Stimulated activated memory B cell treated with anti-CD40 and anti-IgM and Interleukin-4, amounts not matched to agents 10 μg/mL and 1 μg/mL and 100 μg/mL, for 72 hours (primary cell): ENCODE results near the gene THRSP.
"Not testable (repeated sequence)": the region's sequence is repeated elsewhere in the genome, so short reads cannot be mapped to it uniquely, and the experiment has no call there.

Experiments
- ATAC-seq: fragments of 150-1000 bp; cut with Tn5 transposase; 2 replicates; pipeline ENCODE4 v1.10.0; 2021
- H3K27ac Mint-ChIP-seq: one replicate; pipeline ENCODE4 v1.8.0; 2022; ENCODE audit warnings: mild to moderate bottlenecking, mixed read lengths
- H3K27me3 Mint-ChIP-seq: one replicate; pipeline ENCODE4 v1.8.0; 2022; ENCODE audit warnings: mixed read lengths
- H3K36me3 Mint-ChIP-seq: one replicate; pipeline ENCODE4 v1.8.0; 2022; ENCODE audit warnings: mixed read lengths
- H3K4me1 Mint-ChIP-seq: one replicate; pipeline ENCODE4 v1.8.0; 2022; ENCODE audit warnings: mixed read lengths
- H3K4me3 Mint-ChIP-seq: one replicate; pipeline ENCODE4 v1.8.0; 2022; ENCODE audit warnings: mild to moderate bottlenecking, moderate library complexity, mixed read lengths
- H3K9me3 Mint-ChIP-seq: one replicate; pipeline ENCODE4 v1.8.0; 2022; ENCODE audit warnings: mixed read lengths

Gene THRSP

GRCh38 chr11:78085972-78086371 is 22.3 kb downstream of the THRSP start:
- no peak for ATAC-seq
- H3K4me1 Mint-ChIP-seq = peaks cover 9% of the 10 kb centered on the region
- no peak overlapping the region for H3K4me3 Mint-ChIP-seq
- no peaks in the 10 kb centered on the region for H3K36me3 Mint-ChIP-seq
- no peaks in the 10 kb centered on the region for H3K9me3 Mint-ChIP-seq
- H3K27ac Mint-ChIP-seq = no peak overlapping the region
- H3K27me3 Mint-ChIP-seq = no peaks in the 10 kb centered on the region

- not testable (repeated sequence) for H3K27me3 Mint-ChIP-seq, H3K4me1 Mint-ChIP-seq, H3K9me3 Mint-ChIP-seq, ATAC-seq, H3K4me3 Mint-ChIP-seq, H3K36me3 Mint-ChIP-seq, H3K27ac Mint-ChIP-seq
These were observed 22.9 kb downstream of the THRSP start for GRCh38 chr11:78086521-78087074.

GRCh38 chr11:78094250-78094649 is 30.6 kb downstream of the THRSP start:
- Mint-ChIP-seq H3K9me3 (no peaks in the 10 kb centered on the region), H3K4me3 (no peak overlapping the region), H3K27ac (no peak overlapping the region), H3K36me3 (peaks cover 16% of the 10 kb centered on the region), H3K4me1 (no peaks in the 10 kb centered on the region), H3K27me3 (no peaks in the 10 kb centered on the region)
- no peak for ATAC-seq

- Mint-ChIP-seq H3K4me3 (no peak overlapping the region), H3K27ac (no peak overlapping the region), H3K36me3 (peaks cover 33% of the 10 kb centered on the region), H3K9me3 (no peaks in the 10 kb centered on the region), H3K4me1 (no peaks in the 10 kb centered on the region), H3K27me3 (no peaks in the 10 kb centered on the region)
- no peak for ATAC-seq
These were observed 34.2 kb downstream of the THRSP start for GRCh38 chr11:78097666-78098385.

- no peak overlapping the region for H3K4me3 Mint-ChIP-seq
- no peaks in the 10 kb centered on the region for H3K4me1 Mint-ChIP-seq
- H3K9me3 Mint-ChIP-seq = no peaks in the 10 kb centered on the region
- H3K27ac Mint-ChIP-seq = no peak overlapping the region
- ATAC-seq = no peak
- no peaks in the 10 kb centered on the region for H3K27me3 Mint-ChIP-seq
- peaks cover 37% of the 10 kb centered on the region for H3K36me3 Mint-ChIP-seq
These were observed 36.0 kb downstream of the THRSP start for GRCh38 chr11:78099666-78100065.

- Mint-ChIP-seq H3K4me1 (no peaks in the 10 kb centered on the region), H3K9me3 (no peaks in the 10 kb centered on the region), H3K4me3 (no peak overlapping the region), H3K27me3 (no peaks in the 10 kb centered on the region), H3K27ac (no peak overlapping the region), H3K36me3 (peaks cover 37% of the 10 kb centered on the region)
- ATAC-seq = no peak
These were observed 36.6 kb downstream of the THRSP start for GRCh38 chr11:78100261-78100660.

GRCh38 chr11:78100676-78101472 is 37.2 kb downstream of the THRSP start:
- no peak for ATAC-seq
- Mint-ChIP-seq H3K9me3 (no peaks in the 10 kb centered on the region), H3K36me3 (peaks cover 34% of the 10 kb centered on the region), H3K4me1 (no peaks in the 10 kb centered on the region), H3K27me3 (no peaks in the 10 kb centered on the region), H3K4me3 (no peak overlapping the region), H3K27ac (no peak overlapping the region)

- Mint-ChIP-seq H3K27me3 (no peaks in the 10 kb centered on the region), H3K4me1 (peaks cover 19% of the 10 kb centered on the region), H3K27ac (no peak overlapping the region), H3K36me3 (peaks cover 51% of the 10 kb centered on the region), H3K4me3 (no peak overlapping the region), H3K9me3 (no peaks in the 10 kb centered on the region)
- ATAC-seq = no peak
These were observed 45.7 kb downstream of the THRSP start for GRCh38 chr11:78109081-78110015.

GRCh38 chr11:78110351-78110750 is 46.7 kb downstream of the THRSP start:
- no peaks in the 10 kb centered on the region for H3K9me3 Mint-ChIP-seq
- no peaks in the 10 kb centered on the region for H3K27me3 Mint-ChIP-seq
- H3K27ac Mint-ChIP-seq = no peak overlapping the region
- ATAC-seq = no peak
- H3K4me1 Mint-ChIP-seq = peaks cover 19% of the 10 kb centered on the region
- H3K36me3 Mint-ChIP-seq = peaks cover 52% of the 10 kb centered on the region
- H3K4me3 Mint-ChIP-seq = no peak overlapping the region

- H3K27me3 Mint-ChIP-seq = no peaks in the 10 kb centered on the region
- peaks cover 51% of the 10 kb centered on the region for H3K36me3 Mint-ChIP-seq
These were observed 47.2 kb downstream of the THRSP start for GRCh38 chr11:78110830-78111229.

GRCh38 chr11:78111298-78111697 is 47.6 kb downstream of the THRSP start:
- no peak overlapping the region for H3K4me3 Mint-ChIP-seq
- H3K27ac Mint-ChIP-seq = no peak overlapping the region
- H3K36me3 Mint-ChIP-seq = peaks cover 47% of the 10 kb centered on the region
- ATAC-seq = no peak
- H3K9me3 Mint-ChIP-seq = no peaks in the 10 kb centered on the region
- H3K4me1 Mint-ChIP-seq = peaks cover 19% of the 10 kb centered on the region
- H3K27me3 Mint-ChIP-seq = no peaks in the 10 kb centered on the region

More at GRCh38 chr11:78110830-78111229, 47.2 kb downstream of the THRSP start:
- Mint-ChIP-seq H3K27ac (no peak overlapping the region), H3K4me3 (no peak overlapping the region), H3K4me1 (peaks cover 19% of the 10 kb centered on the region), H3K9me3 (no peaks in the 10 kb centered on the region)
- ATAC-seq = no peak

- no peaks in the 10 kb centered on the region for H3K9me3 Mint-ChIP-seq
- ATAC-seq = peak; percentile 87
- H3K4me3 Mint-ChIP-seq = peak overlapping the region; percentile 62
- H3K27me3 Mint-ChIP-seq = no peaks in the 10 kb centered on the region
- peaks cover 53% of the 10 kb centered on the region for H3K36me3 Mint-ChIP-seq
- H3K4me1 Mint-ChIP-seq = peaks cover 19% of the 10 kb centered on the region
- peak overlapping the region; percentile 85 for H3K27ac Mint-ChIP-seq
These were observed 49.1 kb downstream of the THRSP start for GRCh38 chr11:78112582-78113275.
